H1 (cell line): Measurements from ENCODE around the gene SLC9C1. TPM values are rescaled to one million over a fixed set of nuclear protein-coding genes. Genes with fewer than 3 reads are reported as not detected.

Experiments
- CTCF ChIA-PET: fragments of 300-600 bp; sonication (Branson Sonifier 250); formaldehyde crosslinking; loops from one replicate; lab custom pipeline; 2021; ENCODE audit not compliant: partially characterized antibody; lab: Charles Lee
- POLR2A ChIA-PET: fragments of 300-600 bp; sonication (Branson Sonifier 250); formaldehyde crosslinking; loops from one replicate; lab custom pipeline; 2021; ENCODE audit warnings: inconsistent platforms; ENCODE audit not compliant: partially characterized antibody; lab: Charles Lee
- DNase-seq, 2 experiments: peaks; one replicate each; pipeline versions ENCODE4 v3.0.0 to v3.0.0-alpha.2; 2010 to 2022; ENCODE audit warnings: low spot score in 2 of 2, low read depth in 1 of 2, mixed read lengths in 1 of 2
- FAIRE-seq: peaks from 2 replicates; lab custom pipeline; 2011; peaks lifted over from hg19 to GRCh38; lab: Jason Lieb, UNC
- H2AFZ ChIP-seq: 2 replicates; pipeline ENCODE4 v1.8.1; 2012; ENCODE audit warnings: low read length, inconsistent platforms
- H2AK5ac ChIP-seq: 2 replicates; pipeline ENCODE4 v1.6.1; 2013; ENCODE audit warnings: low read depth, low read length
- H2BK120ac ChIP-seq: replicated peaks from 2 replicates; pipeline ENCODE3; 2013; ENCODE audit warnings: low read depth, low read length, inconsistent platforms
- H2BK12ac ChIP-seq: 2 replicates; pipeline ENCODE4 v1.6.1; 2013; ENCODE audit warnings: low read depth, low read length
- H2BK15ac ChIP-seq: 2 replicates; pipeline ENCODE4 v1.6.1; 2013; ENCODE audit warnings: low read length
- H2BK20ac ChIP-seq: 2 replicates; pipeline ENCODE4 v1.6.1; 2013; ENCODE audit warnings: low read length
- H2BK5ac ChIP-seq: 2 replicates; pipeline ENCODE4 v1.6.1; 2013; ENCODE audit warnings: low read depth, low read length
- H3K14ac ChIP-seq: 2 replicates; pipeline ENCODE4 v1.6.1; 2013; ENCODE audit warnings: inconsistent platforms; ENCODE audit not compliant: insufficient read length
- H3K18ac ChIP-seq: 2 replicates; pipeline ENCODE4 v1.6.1; 2013; ENCODE audit warnings: low read length; ENCODE audit errors: extremely low read depth
- H3K23ac ChIP-seq: 2 replicates; pipeline ENCODE4 v1.6.1; 2013; ENCODE audit warnings: inconsistent platforms; ENCODE audit not compliant: insufficient read length
- H3K23me2 ChIP-seq: 2 replicates; pipeline ENCODE4 v1.6.1; 2013; ENCODE audit warnings: low read depth, low read length
- H3K27ac ChIP-seq: 2 replicates; pipeline ENCODE4 v1.6.1; 2011; ENCODE audit warnings: low read depth, low read length, inconsistent platforms
- H3K27me3 ChIP-seq, 4 experiments: replicated peaks in 1 of 4; 1 replicate in 1 of 4; 2 replicates in 3 of 4; pipeline versions ENCODE4 v1.6.1 to v1.8.1; 2011 to 2013; ENCODE audit warnings: low read length in 3 of 4, mild to moderate bottlenecking in 3 of 4, inconsistent platforms in 2 of 4, mixed read lengths in 2 of 4, moderate library complexity in 1 of 4; ENCODE audit not compliant: control insufficient read depth in 3 of 4, insufficient read depth in 3 of 4; ENCODE audit errors: extremely low read depth in 1 of 4
- H3K36me3 ChIP-seq, 4 experiments: 2 replicates each; pipeline versions ENCODE4 v1.6.1 to v1.8.1; 2011 to 2013; ENCODE audit warnings: mild to moderate bottlenecking in 4 of 4, low read length in 3 of 4, moderate library complexity in 2 of 4, control low read depth in 1 of 4, inconsistent platforms in 1 of 4; ENCODE audit not compliant: insufficient read depth in 4 of 4, control insufficient read depth in 2 of 4
- H3K4ac ChIP-seq: replicated peaks from 2 replicates; pipeline ENCODE3; 2013; ENCODE audit warnings: low read length, low read depth, mixed read lengths, inconsistent platforms; ENCODE audit not compliant: insufficient read length
- H3K4me1 ChIP-seq, 4 experiments: replicated peaks in 1 of 4; 1 replicate in 1 of 4; 2 replicates in 3 of 4; pipeline versions ENCODE4 v1.6.1 to v1.8.1; 2011 to 2013; ENCODE audit warnings: low read length in 3 of 4, inconsistent platforms in 2 of 4, mixed read lengths in 1 of 4; ENCODE audit not compliant: insufficient read depth in 4 of 4, control insufficient read depth in 3 of 4
- H3K4me2 ChIP-seq, 2 experiments: 2 replicates each; pipeline versions ENCODE4 v1.6.1 to v1.8.1; 2011 to 2013; ENCODE audit warnings: low read depth in 2 of 2, low read length in 2 of 2, control low read depth in 1 of 2, inconsistent platforms in 1 of 2, mild to moderate bottlenecking in 1 of 2; ENCODE audit not compliant: insufficient read depth in 1 of 2
- H3K4me3 ChIP-seq, 4 experiments: fragments of 200-600, 300-600 bp in 1 of 4; sonication (generic), shearing (Covaris generic), sonication (Bioruptor Twin) in 1 of 4; 2 replicates each; pipeline versions ENCODE4 v1.5.1 to v1.8.1; 2011 to 2016; ENCODE audit warnings: low read length in 4 of 4, low read depth in 3 of 4, control low read depth in 2 of 4, inconsistent platforms in 2 of 4, mild to moderate bottlenecking in 2 of 4, mixed read lengths in 1 of 4, moderate library complexity in 1 of 4; ENCODE audit not compliant: insufficient read depth in 2 of 4; ENCODE audit errors: extremely low read depth in 1 of 4
- H3K56ac ChIP-seq: replicated peaks from 2 replicates; pipeline ENCODE3; 2013; ENCODE audit warnings: low read depth, mild to moderate bottlenecking, mixed read lengths, low read length, inconsistent platforms; ENCODE audit not compliant: insufficient read length
- H3K79me1 ChIP-seq: 2 replicates; pipeline ENCODE4 v1.6.1; 2013; ENCODE audit warnings: low read depth, low read length, control low read depth
- H3K79me2 ChIP-seq, 2 experiments: 2 replicates each; pipeline versions ENCODE4 v1.6.1 to v1.8.1; 2012 to 2013; ENCODE audit warnings: low read length in 2 of 2, mild to moderate bottlenecking in 2 of 2, inconsistent platforms in 1 of 2; ENCODE audit not compliant: insufficient read depth in 2 of 2, control insufficient read depth in 1 of 2
- H3K9ac ChIP-seq, 4 experiments: replicated peaks in 1 of 4; 1 replicate in 1 of 4; 2 replicates in 3 of 4; pipeline versions ENCODE4 v1.6.1 to v1.8.1; 2011 to 2013; ENCODE audit warnings: low read depth in 3 of 4, low read length in 3 of 4, control low read depth in 2 of 4, mild to moderate bottlenecking in 2 of 4, moderate library complexity in 2 of 4, inconsistent platforms in 1 of 4; ENCODE audit errors: extremely low read depth in 1 of 4
- H3K9me3 ChIP-seq, 2 experiments: 2 replicates each; pipeline versions ENCODE4 v1.6.1 to v1.8.1; 2012 to 2013; ENCODE audit warnings: mild to moderate bottlenecking in 2 of 2, moderate library complexity in 2 of 2, control low read depth in 1 of 2, inconsistent platforms in 1 of 2, low read depth in 1 of 2, low read length in 1 of 2, mixed read lengths in 1 of 2; ENCODE audit not compliant: insufficient read depth in 2 of 2
- H4K20me1 ChIP-seq, 2 experiments: replicated peaks in 1 of 2; 2 replicates each; pipeline versions ENCODE3 to v1.8.1; 2011 to 2013; ENCODE audit warnings: inconsistent platforms in 2 of 2, low read length in 2 of 2, mild to moderate bottlenecking in 1 of 2; ENCODE audit not compliant: insufficient read depth in 2 of 2, control insufficient read depth in 1 of 2
- H4K5ac ChIP-seq: 2 replicates; pipeline ENCODE4 v1.6.1; 2013; ENCODE audit warnings: low read length, low read depth, mixed read lengths, inconsistent platforms; ENCODE audit not compliant: insufficient read length
- H4K8ac ChIP-seq: 2 replicates; pipeline ENCODE4 v1.8.0; 2013; ENCODE audit warnings: mild to moderate bottlenecking, moderate library complexity, low read length, inconsistent platforms; ENCODE audit not compliant: insufficient read depth; ENCODE audit errors: extremely low read depth
- H4K91ac ChIP-seq: replicated peaks from 2 replicates; pipeline ENCODE3; 2013; ENCODE audit warnings: low read length, mixed read lengths, inconsistent platforms; ENCODE audit not compliant: insufficient read length
- GABPA ChIP-seq: IDR thresholded peaks from 2 replicates; pipeline ENCODE4 v1.6.1; 2011; ENCODE audit warnings: mild to moderate bottlenecking, low read length, moderate library complexity, borderline replicate concordance; ENCODE audit not compliant: insufficient read depth
- MAFK ChIP-seq: IDR thresholded peaks from 2 replicates; pipeline ENCODE4 v1.6.1; 2012; ENCODE audit warnings: low read depth, mild to moderate bottlenecking, improper control_type of control experiment, low read length
- WGBS, 2 experiments: shearing (Covaris generic) in 1 of 2; methylation state at CpG; one replicate each; pipeline versions ENCODE4 v1.1.6 to v1.1.7; 2013 to 2015; ENCODE audit warnings: low lambda C conversion rate in 2 of 2, mixed read lengths in 2 of 2, inconsistent platforms in 1 of 2, low coverage in 1 of 2, missing lambda C conversion rate in 1 of 2; ENCODE audit not compliant: insufficient replicate concordance in 2 of 2, insufficient coverage in 1 of 2, insufficient read length in 1 of 2; ENCODE audit errors: extremely low coverage in 1 of 2, missing lambda C conversion rate in 1 of 2; 5-methylcytosine and 5-hydroxymethylcytosine counted together
- polyA plus RNA-seq, 7 experiments: library from polyadenylated mRNA; depleted of rRNA in 3 of 7; stranded (reverse) in 5 of 7; unstranded in 2 of 7; fragments of >200 nt in 5 of 7; fragments of 200-250 nt in 2 of 7; gene quantifications; 1 replicate in 5 of 7; 2 replicates in 1 of 7; 4 replicates in 1 of 7; pipeline versions ENCODE4 v1.2.1 to v1.2.3, GENCODE V29; 2011 to 2013; ENCODE audit warnings: missing spikeins in 2 of 7, mixed read lengths in 2 of 7
- total RNA-seq: library from RNA; stranded (reverse); fragmentation: NEBNext Ultra II Directional; extraction: Animal tissue kit (Norgen Biotek cat#: 25700); gene quantifications from 2 replicates; pipeline ENCODE4 v1.2.1, GENCODE V29; 2021

SLC9C1 gene
- total and polyA plus RNA-seq, 2 of the 8 experiments (the other 6 are each of a cell fraction or from before 2014, with no cell fraction given), result 0.15 to 0.24 TPM

GRCh38 chr3:112230033-112230432, 64.0 kb downstream of the SLC9C1 start:
- Histone ChIP-seq H3K4me1 (no peaks in the 10 kb centered on the region), H3K4ac (no peak overlapping the region), H3K18ac (no peak overlapping the region), H3K9me3 (no peaks in the 10 kb centered on the region), H4K8ac (no peak overlapping the region), H2AFZ (no peak overlapping the region), H3K79me1 (no peaks in the 10 kb centered on the region), H3K23ac (no peak overlapping the region), H2BK12ac (no peak overlapping the region), H3K56ac (no peak overlapping the region), H2AK5ac (no peak overlapping the region), H3K27me3 (no peaks in the 10 kb centered on the region), H2BK120ac (no peak overlapping the region), H2BK20ac (no peak overlapping the region), H3K23me2 (no peaks in the 10 kb centered on the region), H2BK15ac (no peak overlapping the region), H4K91ac (no peak overlapping the region), H3K9ac (no peak overlapping the region), H3K4me3 (no peak overlapping the region), H3K4me2 (no peak overlapping the region), H4K5ac (no peak overlapping the region), H3K27ac (no peak overlapping the region), H2BK5ac (no peak overlapping the region), H3K36me3 (no peaks in the 10 kb centered on the region), H3K14ac (no peak overlapping the region), H4K20me1 (no peaks in the 10 kb centered on the region), H3K79me2 (no peaks in the 10 kb centered on the region)
- DNase-seq, result no peak
- ChIA-PET POLR2A (no interaction called here), CTCF (interaction anchor here (0.8 to 1.2 kb wide), 2 partner anchors 64 to 118 kb away, joined by 3 to 4 read pairs; partner anchors contain the start of gene SLC9C1)
- FAIRE-seq, result no peak
- WGBS, 2 experiments, result 93% methylated on average over 1 of the region's 1 CpG; no CpG with 5 or more reads in 1 of the 2 experiments
- TF ChIP-seq GABPA (no peak), MAFK (peak; percentile 78)
